MM.1S (cell line): ENCODE data around the gene OSBPL10.
"Not testable (repeated sequence)": the region's sequence is repeated elsewhere in the genome, so short reads cannot be mapped to it uniquely, and the experiment has no call there.

Source experiments
- DNase-seq: peaks from one replicate; pipeline ENCODE4 v3.0.0-alpha.2; 2015
- H2AFZ ChIP-seq: fragments of 300-600 bp; sonication (generic); 2 replicates; pipeline ENCODE4 v1.6.0; 2016; ENCODE audit warnings: antibody characterized with exemption, low read length
- H3F3A ChIP-seq: fragments of 300-600 bp; sonication (generic); 2 replicates; pipeline ENCODE4 v1.6.1; 2016; ENCODE audit warnings: mild to moderate bottlenecking, antibody characterized with exemption, low read length, moderate library complexity, mixed read lengths; ENCODE audit not compliant: insufficient read depth
- H3K27ac ChIP-seq: fragments of 300-600 bp; sonication (generic); 2 replicates; pipeline ENCODE4 v1.5.1; 2016; ENCODE audit warnings: mild to moderate bottlenecking, low read length
- H3K27me3 ChIP-seq: fragments of 300-600 bp; sonication (generic); replicated peaks from 2 replicates; pipeline ENCODE4 v1.6.0; 2016; ENCODE audit warnings: low read length; ENCODE audit not compliant: insufficient read depth
- H3K36me3 ChIP-seq: fragments of 300-600 bp; sonication (generic); replicated peaks from 2 replicates; pipeline ENCODE4 v1.6.1; 2016; ENCODE audit warnings: mild to moderate bottlenecking, low read length, mixed read lengths; ENCODE audit not compliant: insufficient read depth
- H3K4me1 ChIP-seq: fragments of 300-600 bp; sonication (generic); 2 replicates; pipeline ENCODE4 v1.6.1; 2016; ENCODE audit warnings: low read length, mixed read lengths
- H3K4me2 ChIP-seq: fragments of 300-600 bp; sonication (generic); 2 replicates; pipeline ENCODE4 v1.6.0; 2016; ENCODE audit warnings: low read depth, low read length
- H3K4me3 ChIP-seq: fragments of 300-600 bp; sonication (generic); 2 replicates; pipeline ENCODE4 v1.5.1; 2016; ENCODE audit warnings: low read length, mixed read lengths
- H3K79me2 ChIP-seq: fragments of 300-600 bp; sonication (generic); 2 replicates; pipeline ENCODE4 v1.6.1; 2016; ENCODE audit warnings: mixed run types, low read length, mixed read lengths
- H3K9ac ChIP-seq: fragments of 300-600 bp; sonication (generic); 2 replicates; pipeline ENCODE4 v1.6.1; 2016; ENCODE audit warnings: low read length, mixed read lengths
- H3K9me2 ChIP-seq: fragments of 300-600 bp; sonication (generic); replicated peaks from 2 replicates; pipeline ENCODE4 v1.6.1; 2016; ENCODE audit warnings: mild to moderate bottlenecking, low read length, mixed read lengths; ENCODE audit not compliant: insufficient read depth
- H3K9me3 ChIP-seq: fragments of 300-600 bp; sonication (generic); replicated peaks from 2 replicates; pipeline ENCODE4 v1.6.1; 2016; ENCODE audit warnings: mild to moderate bottlenecking, low read length, mixed read lengths; ENCODE audit not compliant: insufficient read depth
- H4K20me1 ChIP-seq: fragments of 300-600 bp; sonication (generic); 2 replicates; pipeline ENCODE4 v1.6.1; 2016; ENCODE audit warnings: mild to moderate bottlenecking, low read length, moderate library complexity, mixed read lengths; ENCODE audit not compliant: insufficient read depth
- CTCF ChIP-seq: fragments of 300-600 bp; sonication (generic); IDR thresholded peaks from 2 replicates; pipeline ENCODE4 v1.5.1; 2016; ENCODE audit warnings: antibody characterized with exemption, low read length, mixed read lengths
- EZH2 ChIP-seq: fragments of 300-600 bp; sonication (generic); optimal IDR thresholded peaks from 2 replicates; pipeline ENCODE3; 2017; ENCODE audit warnings: low read depth, mild to moderate bottlenecking, antibody characterized with exemption, low read length, mixed read lengths
- EZH2phosphoT487 ChIP-seq: fragments of 300-600 bp; sonication (generic); IDR thresholded peaks from 2 replicates; pipeline ENCODE4 v1.6.1; 2018; ENCODE audit warnings: antibody characterized with exemption, low read length

Gene OSBPL10

GRCh38 chr3:31862666-31863279 lies 118.3 kb downstream of the OSBPL10 start:
- no peak overlapping the region for H2AFZ ChIP-seq
- H3K27ac ChIP-seq, result no peak overlapping the region
- H3K9me2 ChIP-seq, result no peaks in the 10 kb centered on the region
- H3K4me2 ChIP-seq, result no peak overlapping the region
- H3K9ac ChIP-seq, result no peak overlapping the region
- H3F3A ChIP-seq, result no peaks in the 10 kb centered on the region
- H3K4me1 ChIP-seq, result no peaks in the 10 kb centered on the region
- no peaks in the 10 kb centered on the region for H4K20me1 ChIP-seq
- TF ChIP-seq EZH2phosphoT487 (no peak), EZH2 (no peak), CTCF (no peak)
- H3K27me3 ChIP-seq, result no peaks in the 10 kb centered on the region
- H3K79me2 ChIP-seq, result no peaks in the 10 kb centered on the region
- no peak overlapping the region for H3K4me3 ChIP-seq
- no peaks in the 10 kb centered on the region for H3K9me3 ChIP-seq
- H3K36me3 ChIP-seq, result no peaks in the 10 kb centered on the region
- DNase-seq, result no peak

GRCh38 chr3:31861826-31862225 lies 119.2 kb downstream of the OSBPL10 start:
- Histone ChIP-seq H2AFZ (no peak overlapping the region), H3K9me3 (no peaks in the 10 kb centered on the region), H3K4me1 (no peaks in the 10 kb centered on the region), H3K9me2 (no peaks in the 10 kb centered on the region), H3K4me3 (no peak overlapping the region), H4K20me1 (no peaks in the 10 kb centered on the region), H3K4me2 (no peak overlapping the region), H3F3A (no peaks in the 10 kb centered on the region), H3K27me3 (no peaks in the 10 kb centered on the region), H3K36me3 (no peaks in the 10 kb centered on the region), H3K27ac (no peak overlapping the region), H3K9ac (no peak overlapping the region), H3K79me2 (no peaks in the 10 kb centered on the region)
- TF ChIP-seq CTCF (no peak), EZH2 (no peak), EZH2phosphoT487 (no peak)
- no peak for DNase-seq

- not testable (repeated sequence) for H3K4me2 ChIP-seq, H2AFZ ChIP-seq, H3K27ac ChIP-seq, H3K27me3 ChIP-seq, H3K4me3 ChIP-seq, H3K9ac ChIP-seq, H3F3A ChIP-seq, DNase-seq, H4K20me1 ChIP-seq, H3K4me1 ChIP-seq, H3K79me2 ChIP-seq, H3K9me3 ChIP-seq, H3K36me3 ChIP-seq, H3K9me2 ChIP-seq
These were observed 120.4 kb downstream of the OSBPL10 start for GRCh38 chr3:31860642-31861041.

GRCh38 chr3:31859245-31859644 lies 121.8 kb downstream of the OSBPL10 start:
- TF ChIP-seq CTCF (no peak), EZH2phosphoT487 (no peak), EZH2 (no peak)
- no peaks in the 10 kb centered on the region for H3K27me3 ChIP-seq
- no peak for DNase-seq
- H3K9me3 ChIP-seq, result no peaks in the 10 kb centered on the region
- H3K9me2 ChIP-seq, result no peaks in the 10 kb centered on the region
- no peaks in the 10 kb centered on the region for H3K36me3 ChIP-seq
- no peak overlapping the region for H3K4me3 ChIP-seq
- no peak overlapping the region for H3K4me2 ChIP-seq
- H3K9ac ChIP-seq, result no peak overlapping the region
- no peaks in the 10 kb centered on the region for H3K79me2 ChIP-seq
- H4K20me1 ChIP-seq, result no peaks in the 10 kb centered on the region
- no peak overlapping the region for H3K27ac ChIP-seq
- H3K4me1 ChIP-seq, result peaks cover under 1% of the 10 kb centered on the region
- no peak overlapping the region for H2AFZ ChIP-seq
- peaks cover under 1% of the 10 kb centered on the region; the same call in 1 of the 2 replicates for H3F3A ChIP-seq
